HEK293T (cell line): Measurements from ENCODE around the gene ATG101.
"Not testable (repeated sequence)": the region's sequence is repeated elsewhere in the genome, so short reads cannot be mapped to it uniquely, and the experiment has no call there.

Source experiments
- CTCF ChIA-PET: fragments of 350-600 bp; formaldehyde crosslinking; extraction: SDS; loops from one replicate; lab custom pipeline; 2021; ENCODE audit warnings: antibody characterized with exemption, inconsistent platforms; lab: Yijun Ruan, JAX
- POLR2A ChIA-PET: fragments of 350-600 bp; formaldehyde crosslinking; extraction: SDS; loops from one replicate; lab custom pipeline; 2020; ENCODE audit warnings: antibody characterized with exemption, inconsistent platforms; lab: Yijun Ruan, JAX
- DNase-seq: peaks from one replicate; pipeline ENCODE4 v3.0.0; 2012; ENCODE audit warnings: mixed read lengths; ENCODE audit errors: extremely low spot score
- ARNT ChIP-seq: fragments of 450-650 bp; IDR thresholded peaks from 2 replicates; pipeline ENCODE4 v1.6.1; 2017; ENCODE audit warnings: mild to moderate bottlenecking
- BHLHE40 ChIP-seq: fragments of 450-650 bp; IDR thresholded peaks from 2 replicates; pipeline ENCODE4 v1.6.1; 2016; ENCODE audit warnings: mild to moderate bottlenecking, moderate library complexity, borderline replicate concordance
- CTBP1 ChIP-seq: fragments of 450-650 bp; IDR thresholded peaks from 2 replicates; pipeline ENCODE4 v1.6.1; 2016; ENCODE audit warnings: borderline replicate concordance
- ELF4 ChIP-seq: fragments of 450-650 bp; IDR thresholded peaks from 2 replicates; pipeline ENCODE4 v1.6.1; 2017; ENCODE audit warnings: antibody characterized with exemption
- FOXA1 ChIP-seq: fragments of 450-650 bp; IDR thresholded peaks from 2 replicates; pipeline ENCODE4 v1.6.1; 2016; ENCODE audit warnings: mild to moderate bottlenecking
- FOXK2 ChIP-seq: fragments of 450-650 bp; IDR thresholded peaks from 2 replicates; pipeline ENCODE4 v1.6.1; 2016; ENCODE audit warnings: mild to moderate bottlenecking
- FOXM1 ChIP-seq: fragments of 450-650 bp; IDR thresholded peaks from 2 replicates; pipeline ENCODE4 v1.6.1; 2017; ENCODE audit warnings: mild to moderate bottlenecking, borderline replicate concordance
- HDGF ChIP-seq: fragments of 450-650 bp; IDR thresholded peaks from 2 replicates; pipeline ENCODE4 v1.6.1; 2017; ENCODE audit warnings: antibody characterized with exemption, borderline replicate concordance
- L3MBTL2 ChIP-seq: fragments of 450-650 bp; conservative IDR thresholded peaks from 2 replicates; pipeline ENCODE4 v1.6.1; 2016; ENCODE audit warnings: mild to moderate bottlenecking
- LEF1 ChIP-seq: fragments of 450-650 bp; IDR thresholded peaks from 2 replicates; pipeline ENCODE4 v1.6.1; 2017; ENCODE audit warnings: mild to moderate bottlenecking, borderline replicate concordance
- NFRKB ChIP-seq: fragments of 450-650 bp; IDR thresholded peaks from 2 replicates; pipeline ENCODE4 v1.6.1; 2016; ENCODE audit warnings: mild to moderate bottlenecking, moderate library complexity
- SP1 ChIP-seq: fragments of 450-650 bp; IDR thresholded peaks from 2 replicates; pipeline ENCODE4 v1.6.1; 2017
- SUZ12 ChIP-seq: fragments of 450-650 bp; IDR thresholded peaks from 2 replicates; pipeline ENCODE4 v1.6.1; 2016; ENCODE audit warnings: mild to moderate bottlenecking
- TARDBP ChIP-seq: fragments of 450-650 bp; IDR thresholded peaks from 2 replicates; pipeline ENCODE4 v1.6.1; 2016
- ZNF384 ChIP-seq: fragments of 450-650 bp; IDR thresholded peaks from 2 replicates; pipeline ENCODE4 v1.6.1; 2016
- TF ChIP-seq, protein P1 (sequence below): fragments of 450-650 bp; IDR thresholded peaks from 2 replicates; pipeline ENCODE4 v1.6.1; 2016

The ATG101 gene

DNA sequence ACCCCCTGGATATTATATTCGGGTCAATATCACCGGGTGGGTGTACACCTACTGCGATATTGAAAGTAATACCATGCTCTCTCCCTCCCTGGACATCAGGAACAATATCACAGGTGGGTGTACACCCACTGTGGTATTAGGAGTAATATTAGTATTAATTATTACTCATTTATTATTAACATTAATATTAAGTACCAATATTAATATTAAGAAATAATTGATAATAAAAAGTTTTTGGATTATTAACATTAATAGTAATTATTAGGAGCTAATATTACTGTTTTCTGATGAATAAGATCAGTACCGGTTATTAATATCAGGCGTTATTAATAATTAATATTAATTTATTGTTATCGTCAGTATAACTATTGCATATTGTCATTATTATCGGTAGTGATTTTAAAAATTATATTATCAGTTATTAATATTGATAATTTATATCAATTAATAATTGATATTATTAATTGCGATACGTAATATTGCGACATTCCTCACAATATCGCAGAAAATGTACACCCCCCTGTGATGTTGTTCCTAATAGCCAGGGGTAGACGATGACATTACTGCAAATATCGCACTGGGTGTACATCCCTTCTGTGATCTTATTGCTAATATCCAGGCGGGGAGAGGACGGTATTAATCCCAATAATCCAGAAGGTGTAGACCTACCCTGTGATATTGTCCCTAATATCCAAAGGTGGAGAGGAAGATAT is 26.7 kb downstream of the ATG101 start:
- no peak for DNase-seq
- ChIA-PET CTCF (no interaction called here), POLR2A (no interaction called here)
- no peak for TF ChIP-seq SUZ12
- no peak for TF ChIP-seq LEF1
- no peak for TF ChIP-seq TARDBP
- TF ChIP-seq NFRKB = no peak
- no peak for TF ChIP-seq SP1
- TF ChIP-seq CTBP1 = no peak
- TF ChIP-seq FOXA1 = no peak
- TF ChIP-seq ARNT = no peak
- no peak for TF ChIP-seq BHLHE40
- TF ChIP-seq ELF4 = no peak
- no peak for TF ChIP-seq L3MBTL2
- TF ChIP-seq HDGF = no peak
- TF ChIP-seq FOXM1 = no peak
- no peak for TF ChIP-seq ZNF384
- TF ChIP-seq, protein P1, sequence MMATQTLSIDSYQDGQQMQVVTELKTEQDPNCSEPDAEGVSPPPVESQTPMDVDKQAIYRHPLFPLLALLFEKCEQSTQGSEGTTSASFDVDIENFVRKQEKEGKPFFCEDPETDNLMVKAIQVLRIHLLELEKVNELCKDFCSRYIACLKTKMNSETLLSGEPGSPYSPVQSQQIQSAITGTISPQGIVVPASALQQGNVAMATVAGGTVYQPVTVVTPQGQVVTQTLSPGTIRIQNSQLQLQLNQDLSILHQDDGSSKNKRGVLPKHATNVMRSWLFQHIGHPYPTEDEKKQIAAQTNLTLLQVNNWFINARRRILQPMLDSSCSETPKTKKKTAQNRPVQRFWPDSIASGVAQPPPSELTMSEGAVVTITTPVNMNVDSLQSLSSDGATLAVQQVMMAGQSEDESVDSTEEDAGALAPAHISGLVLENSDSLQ = no peak
- TF ChIP-seq FOXK2 = no peak

DNA sequence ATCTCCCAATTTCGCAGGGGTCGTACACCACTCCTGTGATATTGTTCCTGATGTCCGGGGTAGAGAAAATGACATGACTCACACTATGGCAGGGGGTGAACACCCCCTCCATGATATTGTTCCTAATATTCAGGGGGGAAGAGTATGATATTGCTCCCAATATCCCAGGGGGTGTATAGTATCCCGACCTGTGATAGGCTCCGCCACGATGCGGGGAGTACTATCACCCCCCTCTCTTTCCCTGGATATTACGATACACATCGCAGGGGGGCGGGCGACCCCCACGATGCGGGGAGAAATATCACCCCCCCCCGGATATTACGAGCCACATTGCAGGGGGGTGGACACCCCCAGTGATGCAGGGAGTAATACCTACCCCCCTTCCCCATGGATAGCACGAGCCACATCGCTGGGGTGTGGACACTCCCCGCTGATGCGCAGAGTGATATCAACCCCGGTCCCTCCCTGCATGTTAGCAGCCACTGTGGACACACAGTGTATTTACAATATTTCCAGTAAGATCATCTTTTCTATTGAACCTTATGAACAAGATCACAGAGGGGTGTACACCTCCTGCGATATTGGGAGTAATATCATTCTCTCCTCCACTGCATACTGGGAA is 27.4 kb downstream of the ATG101 start:
- DNase-seq = no peak
- ChIA-PET CTCF (no interaction called here), POLR2A (no interaction called here)
- TF ChIP-seq ARNT = no peak
- TF ChIP-seq TARDBP = no peak
- no peak for TF ChIP-seq FOXM1
- TF ChIP-seq, protein P1 = no peak
- TF ChIP-seq SUZ12 = no peak
- no peak for TF ChIP-seq NFRKB
- TF ChIP-seq CTBP1 = no peak
- TF ChIP-seq SP1 = no peak
- TF ChIP-seq LEF1 = no peak
- no peak for TF ChIP-seq ZNF384
- TF ChIP-seq ELF4 = no peak
- no peak for TF ChIP-seq L3MBTL2

DNA sequence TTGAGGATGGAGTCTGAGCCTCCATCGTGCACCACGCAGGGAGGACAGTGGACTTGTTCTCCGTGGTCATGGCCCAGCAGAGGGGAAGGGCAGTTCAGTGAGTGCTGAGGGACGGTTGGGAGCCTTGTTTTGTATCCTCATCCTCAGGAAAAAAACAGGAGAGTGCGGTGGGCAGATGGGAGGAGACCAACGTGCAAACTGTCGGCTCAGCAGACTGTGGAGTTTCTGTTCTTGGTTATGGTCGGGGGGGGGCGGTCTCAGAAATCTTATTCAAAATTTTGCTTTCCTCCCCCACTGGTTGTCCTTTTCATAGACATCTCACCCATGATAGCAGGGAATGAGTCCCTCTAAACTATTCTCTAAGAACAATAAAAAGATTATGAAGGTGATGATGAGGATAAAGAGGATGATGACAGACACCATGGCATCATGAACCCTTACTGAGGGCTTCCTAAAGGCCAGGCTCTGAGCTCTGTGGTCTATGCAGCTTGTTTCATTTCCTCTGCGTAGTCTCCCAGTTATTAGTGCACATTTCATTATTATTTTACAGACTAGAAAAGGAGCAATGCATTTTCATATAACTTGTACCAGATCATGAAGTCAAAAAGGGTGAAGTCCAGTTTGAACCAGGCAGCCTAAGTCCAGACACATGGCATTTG is 34.8 kb downstream of the ATG101 start:
- DNase-seq, POLR2A ChIA-PET, CTCF ChIA-PET: not testable (repeated sequence)

GRCh38 chr12:52116222-52117125 is 46.7 kb downstream of the ATG101 start:
- CTCF ChIA-PET = interaction anchor here (2.2 kb wide), 1 partner anchor 91 kb away, joined by 10 read pairs; no protein-coding TSS in a partner anchor
- POLR2A ChIA-PET, DNase-seq: not testable (repeated sequence)

DNA sequence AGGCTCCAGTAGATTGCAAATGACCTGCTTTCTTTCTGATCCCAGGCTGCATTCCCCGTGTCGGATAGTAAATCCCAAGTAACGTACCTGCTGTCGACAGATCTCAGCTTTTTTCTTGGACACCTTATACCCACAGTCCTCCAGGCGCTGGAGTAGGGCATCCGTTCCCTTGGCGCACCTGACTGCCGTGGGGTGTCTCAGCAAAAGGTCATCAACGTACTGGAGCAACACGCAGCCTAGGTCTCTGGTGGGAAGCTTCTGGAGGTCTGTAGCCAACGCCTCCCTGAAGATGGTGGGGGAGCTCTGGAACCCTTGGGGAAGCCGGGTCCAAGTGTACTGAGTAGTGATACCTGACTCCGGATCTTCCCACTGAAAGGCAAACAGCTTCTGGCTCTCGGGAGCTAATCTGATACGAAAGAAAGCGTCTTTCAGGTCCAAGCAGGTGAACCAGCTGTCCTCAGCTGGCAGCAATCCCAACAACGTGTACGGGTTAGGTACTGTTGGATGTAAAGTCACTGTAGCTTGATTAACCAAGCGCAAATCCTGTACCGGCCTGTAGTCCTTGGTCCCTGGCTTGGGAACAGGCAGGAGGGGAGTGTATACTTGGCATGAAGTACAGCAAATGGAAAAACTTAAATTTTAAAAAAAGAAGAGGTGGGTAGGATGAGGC is 48.2 kb downstream of the ATG101 start:
- CTCF ChIA-PET = interaction anchor here (0.6 to 2.2 kb wide), 3 partner anchors 91 to 223 kb away, joined by 3 to 10 read pairs (median 3); no protein-coding TSS in a partner anchor
- DNase-seq, POLR2A ChIA-PET: not testable (repeated sequence)

DNA sequence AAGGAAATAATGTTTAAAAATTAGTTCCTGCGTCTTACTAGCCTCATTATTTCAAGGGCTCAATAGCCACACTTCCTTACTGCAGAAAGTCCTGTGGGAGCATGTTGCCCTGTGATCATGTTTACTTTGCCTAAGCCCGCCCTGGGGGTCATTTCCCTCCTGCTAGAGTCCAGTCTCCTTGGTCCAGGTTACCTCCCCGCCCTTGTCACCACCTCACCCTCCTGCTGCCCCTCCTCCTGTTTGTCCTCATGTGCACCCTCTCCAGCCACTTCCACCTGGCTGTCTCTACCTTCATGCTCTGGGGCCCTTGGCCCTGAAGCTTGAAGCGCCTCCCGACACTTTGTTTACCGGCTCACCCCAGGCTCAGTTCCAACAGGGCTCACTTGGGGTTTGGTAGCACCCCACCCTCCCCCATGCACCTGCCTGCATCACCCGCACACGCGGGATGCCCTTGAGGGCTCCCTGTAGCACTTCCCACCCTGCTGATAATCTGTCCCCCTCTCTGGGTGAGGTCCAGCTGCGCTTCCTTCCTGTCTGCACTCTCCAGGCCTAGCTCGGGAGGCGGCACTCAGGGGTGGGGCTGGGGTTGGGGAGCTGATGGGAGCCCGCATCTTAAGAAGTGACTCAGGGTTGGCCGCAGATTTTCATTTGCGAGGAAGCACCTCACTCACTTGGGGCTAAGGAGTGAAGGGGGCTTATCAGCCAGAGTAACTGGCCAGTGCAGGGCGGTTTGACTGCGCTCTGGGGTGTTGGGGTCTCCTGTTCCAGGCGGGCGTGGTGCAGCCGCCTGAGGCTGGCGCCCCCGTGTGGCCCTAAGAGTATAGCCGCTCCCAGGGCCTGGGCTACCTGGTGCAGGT is 49.8 kb downstream of the ATG101 start:
- DNase-seq = peak; percentile 79
- POLR2A ChIA-PET = no interaction called here
- TF ChIP-seq ELF4 (no peak), FOXM1 (no peak), CTBP1 (no peak), FOXA1 (no peak), ARNT (no peak), FOXK2 (no peak)
- CTCF ChIA-PET = interaction anchor here (0.6 to 1.3 kb wide), 7 partner anchors 85 to 349 kb away, joined by 3 to 13 read pairs (median 3); no protein-coding TSS in a partner anchor
